HG03039 (cell line): ENCODE data around the gene APOL6.

Source experiments
- ATAC-seq: cut with Tn5 transposase; IDR thresholded peaks from one replicate; pipeline ENCODE4 v1.9.1; 2021; ENCODE audit warnings: mild to moderate bottlenecking, moderate library complexity; ENCODE audit not compliant: unreplicated experiment

Gene APOL6, protein sequence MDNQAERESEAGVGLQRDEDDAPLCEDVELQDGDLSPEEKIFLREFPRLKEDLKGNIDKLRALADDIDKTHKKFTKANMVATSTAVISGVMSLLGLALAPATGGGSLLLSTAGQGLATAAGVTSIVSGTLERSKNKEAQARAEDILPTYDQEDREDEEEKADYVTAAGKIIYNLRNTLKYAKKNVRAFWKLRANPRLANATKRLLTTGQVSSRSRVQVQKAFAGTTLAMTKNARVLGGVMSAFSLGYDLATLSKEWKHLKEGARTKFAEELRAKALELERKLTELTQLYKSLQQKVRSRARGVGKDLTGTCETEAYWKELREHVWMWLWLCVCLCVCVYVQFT

DNA sequence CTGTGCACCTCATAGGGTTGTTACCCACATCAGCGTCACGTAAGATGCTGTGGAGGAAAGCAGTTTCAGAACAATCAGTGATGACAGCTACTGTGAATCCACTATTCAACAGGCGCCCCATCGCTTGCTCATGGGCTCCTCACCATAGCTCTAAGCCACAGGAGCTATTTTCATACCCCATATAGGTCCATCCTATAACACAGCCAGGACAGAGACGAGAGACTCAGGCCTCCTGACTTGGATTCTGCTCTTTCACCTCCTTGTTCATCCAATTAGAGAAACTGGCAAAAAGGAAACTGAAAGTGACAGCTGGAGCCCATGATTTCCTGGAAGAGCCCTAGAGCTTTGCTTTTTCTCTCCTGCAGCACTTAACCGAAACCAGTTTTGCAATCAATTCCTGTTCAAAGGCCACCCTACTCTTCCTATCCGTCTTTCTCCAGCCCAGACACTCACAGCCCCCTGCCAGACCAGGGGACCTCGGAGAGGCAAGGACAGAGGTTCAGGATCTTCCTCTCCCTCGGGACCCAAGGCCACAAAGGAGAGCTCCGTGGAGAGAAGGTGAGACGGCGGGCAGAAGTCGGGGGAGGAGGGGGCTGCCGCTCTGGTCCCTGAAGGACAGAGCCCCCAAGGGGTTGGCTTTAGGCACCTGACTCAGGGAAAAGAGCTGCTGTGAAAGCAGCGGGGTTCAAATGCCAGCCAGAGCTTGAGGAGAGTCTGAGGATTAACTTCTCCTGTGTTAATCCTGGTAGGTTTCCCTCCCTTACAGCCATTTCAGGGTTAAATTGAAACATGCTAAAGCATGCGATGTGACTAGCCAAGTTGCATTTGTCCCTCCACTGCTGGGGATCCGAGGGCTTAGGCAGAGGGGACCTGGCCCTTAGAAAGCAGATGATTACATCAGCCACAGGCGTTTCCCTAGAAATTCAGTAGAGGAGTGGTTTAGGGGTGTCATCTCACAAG, at the start of gene APOL6:
TSS of gene APOL6 (plus strand) at position 381 of the 960 bp plus-strand sequence. CDS start 7,980 bp downstream, outside the sequence.
- no peak for ATAC-seq

DNA sequence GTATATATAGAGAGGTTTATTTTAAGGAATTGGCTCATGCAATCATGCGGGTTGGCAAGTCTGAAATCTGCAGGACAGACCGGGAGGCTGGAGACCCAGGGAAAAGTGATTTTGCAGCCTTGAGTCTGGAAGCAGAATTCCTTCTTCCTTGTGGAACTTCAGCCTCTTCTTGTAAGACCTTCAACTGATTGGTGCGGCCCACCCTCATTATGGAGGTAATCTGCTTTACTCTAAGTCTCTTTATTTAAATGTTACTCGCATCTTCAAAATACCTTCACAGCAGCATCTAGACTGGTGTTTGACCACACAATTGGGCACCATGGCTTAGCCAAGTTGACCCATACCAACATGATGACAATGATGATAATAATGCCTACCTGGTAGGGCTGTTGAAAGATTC, 48.9 kb upstream of the APOL6 start:
- ATAC-seq, result no peak

DNA sequence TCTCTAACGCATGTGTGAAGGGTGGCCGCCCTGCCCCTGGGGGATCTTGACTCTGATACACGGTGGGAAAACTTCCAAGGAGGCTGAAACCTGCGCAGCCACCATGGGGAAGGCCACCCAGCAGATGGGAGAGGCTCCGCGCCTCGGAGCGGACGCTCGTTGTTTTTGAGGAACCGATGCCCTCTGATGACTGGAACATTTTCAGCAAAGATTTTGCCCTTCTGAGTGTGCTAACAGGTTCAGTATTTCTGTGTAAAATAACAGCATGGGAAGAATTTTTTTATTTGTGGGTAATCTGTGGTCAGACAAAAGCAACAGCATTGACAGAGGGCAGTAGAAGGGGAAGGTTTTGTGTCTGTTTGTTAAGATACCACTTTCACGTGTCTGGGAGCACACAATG, 47.8 kb upstream of the APOL6 start:
- no peak for ATAC-seq

DNA sequence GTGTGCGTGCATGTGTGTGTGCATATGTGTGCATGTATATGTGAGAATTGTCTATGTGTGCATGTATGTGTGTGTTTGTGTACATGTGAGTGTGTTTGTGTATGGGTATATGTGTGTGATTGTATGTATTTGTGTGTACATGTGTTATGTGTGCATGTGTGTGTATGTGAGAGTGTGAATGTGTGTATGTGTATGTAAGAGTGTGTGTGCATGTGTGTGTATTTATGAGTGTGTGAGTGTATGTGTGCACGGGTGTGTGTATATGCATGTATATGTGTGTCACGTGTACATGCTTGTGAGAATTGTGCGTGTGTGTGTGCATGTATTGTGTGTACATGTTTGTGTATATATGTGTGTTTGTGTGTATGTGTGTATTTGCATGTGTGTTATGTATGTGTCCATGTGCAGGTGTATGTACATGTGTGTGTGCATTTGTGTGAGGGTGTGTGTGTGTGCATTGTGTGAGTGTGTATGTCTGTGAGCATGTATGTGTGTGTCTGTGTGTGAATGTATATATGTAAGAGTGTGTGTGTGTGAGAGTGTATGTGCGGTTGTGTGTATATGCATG, 47.1 kb upstream of the APOL6 start:
- no peak for ATAC-seq

DNA sequence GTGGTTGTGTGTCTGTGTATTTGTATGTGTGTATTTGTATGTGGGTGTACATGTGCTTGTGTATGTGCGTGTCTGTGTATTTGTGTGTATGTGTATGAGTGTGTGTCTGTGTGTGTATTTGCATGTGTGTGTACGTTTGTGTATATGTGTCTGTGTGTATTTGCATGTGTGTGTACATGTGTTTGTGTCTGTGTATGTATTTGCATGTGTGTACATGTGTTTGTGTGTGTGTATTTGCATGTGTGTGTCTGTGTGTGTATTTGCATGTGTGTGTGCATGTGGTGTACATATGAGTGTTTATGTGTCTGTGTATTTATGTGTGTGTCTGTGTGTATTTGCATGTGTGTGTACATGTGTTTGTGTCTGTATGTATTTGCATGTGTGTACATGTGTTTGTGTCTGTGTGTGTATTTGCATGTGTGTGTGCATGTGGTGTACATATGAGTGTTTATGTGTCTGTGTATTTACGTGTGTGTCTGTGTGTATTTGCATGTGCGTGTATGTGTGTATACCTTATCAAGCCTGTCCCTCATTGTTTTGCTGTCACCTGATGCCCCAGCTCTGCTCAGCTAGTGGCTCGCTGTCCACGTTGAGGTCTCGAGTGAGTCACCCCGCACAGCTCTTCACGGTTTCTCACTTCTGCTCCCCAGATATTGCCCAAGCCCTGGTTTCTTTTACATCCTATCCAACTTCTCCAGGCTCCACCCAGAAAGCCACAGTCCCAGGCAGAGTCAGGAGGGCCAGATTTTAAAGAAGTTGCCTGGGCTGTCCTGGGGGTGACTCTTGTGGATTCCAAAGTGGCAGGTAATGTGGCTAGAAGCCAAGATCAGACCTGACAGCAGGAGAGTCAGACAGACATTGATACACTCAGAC, 46.3 kb upstream of the APOL6 start:
- ATAC-seq, result no peak

DNA sequence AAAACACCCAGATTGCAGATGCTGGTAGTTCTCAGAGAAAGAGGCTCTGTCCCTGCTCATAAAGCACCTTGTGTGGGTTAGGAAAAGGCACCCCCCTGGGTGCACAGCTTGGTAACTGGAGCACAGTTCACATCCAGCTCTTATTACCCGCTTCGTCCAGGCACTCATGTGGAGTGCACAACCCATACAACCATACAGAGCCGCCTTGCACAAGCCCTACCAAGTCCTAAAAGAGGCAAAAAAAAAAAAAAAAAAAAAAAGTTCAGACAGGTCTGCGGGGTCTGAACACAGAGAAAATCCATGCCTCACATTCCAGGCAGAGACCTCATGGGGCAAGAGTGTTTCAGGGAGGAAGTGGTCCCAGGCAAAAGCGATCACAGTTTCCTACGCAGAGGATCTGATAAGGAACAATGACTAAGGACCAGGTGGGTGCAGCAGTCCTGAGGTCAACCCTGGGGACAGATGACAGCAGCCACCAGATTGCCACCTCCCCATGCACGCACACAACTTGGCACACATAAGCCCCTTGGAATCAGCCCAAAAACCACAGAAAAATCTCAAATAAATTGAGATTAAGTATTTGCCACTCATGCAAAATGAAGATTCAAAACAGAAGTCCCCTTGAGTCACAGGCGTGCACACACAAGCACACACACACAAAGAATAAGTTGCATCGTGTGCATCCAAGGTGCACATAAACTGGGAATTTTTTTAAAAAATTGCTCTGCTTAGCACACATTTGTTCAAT, 43.5 kb upstream of the APOL6 start:
- no peak for ATAC-seq

DNA sequence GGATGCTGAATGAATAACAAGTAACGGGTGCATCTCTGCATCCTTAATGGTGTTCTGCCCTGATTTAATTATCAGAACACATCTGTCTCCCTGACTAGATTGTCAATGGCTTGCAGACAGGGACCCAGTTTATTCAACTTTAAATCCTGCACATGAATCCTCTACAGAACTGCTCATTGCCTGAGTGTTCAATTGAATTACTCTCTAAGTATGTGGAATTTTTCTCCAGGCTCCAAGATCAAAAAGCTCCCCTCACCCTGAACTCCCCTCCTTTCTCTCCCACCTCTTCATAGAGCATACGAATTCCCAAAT, 42.9 kb upstream of the APOL6 start:
- ATAC-seq, result no peak

DNA sequence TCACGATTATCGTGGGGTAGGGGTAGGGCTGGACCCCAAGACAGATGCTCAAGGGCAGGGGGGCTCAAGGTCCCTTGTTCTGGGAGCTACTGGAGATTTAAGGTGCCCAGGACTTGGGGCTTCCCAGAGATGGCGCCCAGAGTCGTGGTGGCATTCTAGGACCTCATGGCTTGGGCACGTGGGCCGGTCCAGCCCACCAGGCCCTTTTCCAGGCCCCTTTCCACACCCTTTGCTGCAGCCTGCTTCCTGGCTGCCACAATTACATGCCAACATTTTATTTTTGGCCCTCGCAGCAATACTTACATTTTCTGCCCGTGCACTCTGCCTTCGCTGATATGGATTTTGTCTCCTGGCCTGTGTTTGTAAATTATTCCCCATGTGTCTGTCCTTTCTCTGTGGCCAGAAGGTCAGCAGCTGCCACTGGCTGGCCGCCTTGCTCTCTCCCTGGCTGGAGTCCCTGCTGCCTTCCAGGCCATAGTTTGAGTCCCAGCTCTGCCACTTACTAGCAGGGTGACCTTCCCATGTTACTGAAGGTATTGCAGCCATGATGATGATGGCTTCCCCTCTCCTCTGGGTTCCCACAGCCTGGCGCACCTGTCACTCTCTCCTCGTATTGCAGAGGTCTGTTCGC, 42.3 kb upstream of the APOL6 start:
- no peak for ATAC-seq

DNA sequence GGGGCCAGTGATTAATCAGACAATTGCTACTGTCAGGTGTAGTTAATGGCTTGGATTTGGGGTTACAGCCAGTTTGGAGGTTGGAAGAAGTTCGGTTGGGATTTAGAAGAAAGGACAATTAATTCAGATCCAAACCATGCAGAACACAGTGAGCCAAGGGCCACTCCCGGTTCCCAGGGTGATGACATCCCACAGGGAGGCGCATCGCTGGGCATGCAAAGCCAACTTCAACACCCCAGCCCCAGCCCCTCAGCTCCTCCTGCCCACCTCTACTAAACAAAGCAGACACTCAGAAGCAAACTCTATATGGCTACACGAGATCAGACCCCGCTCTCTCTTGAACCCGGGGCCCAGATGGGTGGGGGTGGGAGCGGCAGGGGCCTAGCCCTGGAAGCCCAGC, 41.3 kb upstream of the APOL6 start:
- no peak for ATAC-seq

DNA sequence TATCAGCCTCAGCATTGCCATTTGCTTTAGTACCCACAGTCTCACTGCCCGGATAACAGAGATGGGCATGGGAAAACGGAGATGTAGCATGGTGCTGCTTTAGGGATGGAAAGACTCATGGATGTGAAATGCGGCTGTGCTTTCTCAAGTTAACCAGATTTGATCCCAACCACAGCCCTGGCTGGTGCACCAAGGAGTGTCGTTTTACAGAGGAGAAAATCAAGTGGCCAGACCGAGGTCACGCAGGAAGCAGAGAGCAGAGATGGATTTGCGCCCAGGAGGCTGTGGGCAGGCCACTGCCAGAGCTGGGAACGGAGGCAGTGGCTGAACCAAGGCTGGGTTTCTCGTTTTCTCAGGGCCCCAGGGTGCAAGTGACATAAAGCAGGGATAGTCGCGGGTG, 40.2 kb upstream of the APOL6 start:
- no peak for ATAC-seq

DNA sequence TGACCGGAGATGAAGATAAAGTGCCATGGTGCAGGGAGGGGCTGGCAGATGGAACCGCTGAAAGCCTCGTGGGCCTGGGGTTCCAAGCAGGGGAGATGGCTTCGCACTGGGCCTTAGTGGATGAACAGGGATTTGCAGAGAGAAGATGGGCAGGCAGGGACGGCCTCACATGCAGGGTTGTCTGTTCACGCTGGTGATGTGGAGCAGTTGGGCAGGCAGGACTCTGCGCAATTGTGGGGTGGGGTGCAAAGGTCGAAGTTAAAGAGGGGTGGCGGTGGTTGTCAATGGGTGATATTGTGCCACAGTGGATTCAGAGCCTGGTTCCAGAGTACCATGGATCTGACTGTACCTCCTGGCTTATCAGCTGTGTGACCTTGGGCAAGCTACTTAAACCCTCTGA, 39.0 kb upstream of the APOL6 start:
- no peak for ATAC-seq

DNA sequence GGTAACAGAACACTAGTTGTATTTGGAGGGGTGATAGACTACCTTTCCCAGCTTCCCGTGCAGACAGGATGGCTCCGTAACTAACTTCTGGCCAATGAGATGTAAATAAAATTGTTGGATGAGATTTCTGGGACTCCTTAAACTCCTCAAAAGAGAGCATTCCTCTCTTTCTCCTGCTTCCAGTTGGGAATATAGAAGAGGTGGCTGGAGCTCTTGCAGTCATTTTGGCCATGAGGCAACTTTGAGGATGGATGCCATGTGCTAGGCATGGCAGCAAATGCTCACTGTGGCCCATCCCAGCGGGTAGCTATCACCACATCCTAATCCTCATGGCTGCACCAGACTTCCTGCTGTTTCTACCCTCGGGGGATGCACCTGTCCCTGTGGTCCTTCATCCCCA, 38.5 kb upstream of the APOL6 start:
- ATAC-seq, result no peak

DNA sequence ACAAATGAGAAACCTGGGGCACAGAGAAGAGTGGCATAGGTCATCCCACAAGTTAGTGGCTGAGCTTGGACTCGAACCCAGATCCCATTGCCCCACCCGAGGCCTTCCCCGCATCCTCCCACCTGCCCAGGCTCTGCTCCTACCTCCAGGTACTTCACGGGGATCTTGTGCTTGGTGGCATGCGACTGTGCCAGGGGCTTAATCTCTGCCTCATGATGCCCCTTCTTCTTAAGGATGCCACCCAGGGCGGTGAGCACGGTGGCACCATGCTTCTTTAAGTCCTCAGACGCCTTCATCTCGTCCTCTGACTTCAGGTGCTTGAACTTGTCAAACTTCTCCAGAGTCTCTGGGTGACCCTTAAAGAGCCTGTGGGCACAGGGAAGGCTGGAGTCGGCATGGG, 37.5 kb upstream of the APOL6 start:
- ATAC-seq, result no peak

DNA sequence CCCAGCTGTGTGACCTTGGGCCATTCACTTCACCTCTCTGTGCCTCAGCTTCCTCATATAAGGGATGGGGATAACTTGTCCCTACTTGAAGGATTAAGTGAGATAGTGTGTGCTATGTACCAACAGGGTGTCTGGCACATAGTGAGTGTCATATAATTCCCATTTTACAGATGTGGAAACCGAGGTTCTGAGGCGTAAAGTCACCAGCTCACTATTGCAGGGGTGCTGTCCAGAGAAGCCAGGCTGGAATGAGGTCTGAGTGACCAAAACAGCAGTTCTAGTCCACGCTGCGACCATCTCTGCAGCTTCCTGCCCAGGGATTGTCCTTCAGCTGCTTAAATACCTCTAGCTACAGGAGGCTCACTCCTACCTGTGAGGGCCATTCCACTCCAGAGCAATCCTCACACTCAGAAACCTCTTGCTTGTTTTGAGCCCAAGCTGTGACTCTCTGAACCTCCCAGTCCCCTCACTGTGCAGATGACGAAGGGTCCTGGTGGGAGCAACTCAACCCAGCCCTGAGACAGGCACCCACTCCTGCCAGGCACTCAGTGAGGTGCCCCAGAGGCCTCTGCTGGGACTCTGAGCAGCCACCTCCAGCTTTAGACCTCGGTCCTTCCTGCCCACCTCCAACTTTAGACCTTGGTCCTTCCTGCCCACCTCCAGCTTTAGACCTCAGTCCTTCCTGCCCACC, 36.9 kb upstream of the APOL6 start:
- no peak for ATAC-seq

DNA sequence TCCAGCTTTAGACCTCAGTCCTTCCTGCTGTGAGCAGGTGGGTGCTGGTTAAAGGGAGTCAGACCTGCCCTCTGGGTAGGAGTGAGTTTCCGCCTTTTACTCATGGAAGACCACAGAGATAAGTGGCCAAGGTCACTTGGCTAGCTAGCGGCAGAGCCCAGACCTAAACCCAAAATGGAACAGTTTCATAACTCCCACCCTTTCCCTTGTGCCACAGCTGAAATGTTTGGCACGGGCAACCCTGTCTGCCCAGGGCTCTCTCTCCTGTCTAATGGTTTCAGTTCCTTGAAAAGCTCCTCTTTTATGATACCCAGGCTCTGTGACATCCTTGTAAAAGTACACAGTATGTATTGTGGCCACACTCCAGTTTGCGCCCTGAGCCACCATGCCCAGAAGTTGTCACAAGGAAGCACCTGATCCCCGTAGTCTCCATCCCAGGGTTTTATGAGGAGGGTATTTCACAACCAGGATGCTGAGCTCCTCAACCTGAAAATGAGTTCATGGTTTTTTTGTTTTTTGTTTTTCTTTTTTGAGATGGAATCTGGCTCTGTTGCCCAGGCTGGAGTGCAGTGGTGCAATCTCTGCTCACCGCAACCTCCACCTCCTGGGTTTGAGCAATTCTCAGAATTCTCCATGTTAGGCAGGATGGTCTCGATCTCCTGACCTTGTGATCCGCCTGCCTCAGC, 36.2 kb upstream of the APOL6 start:
- ATAC-seq, result no peak

DNA sequence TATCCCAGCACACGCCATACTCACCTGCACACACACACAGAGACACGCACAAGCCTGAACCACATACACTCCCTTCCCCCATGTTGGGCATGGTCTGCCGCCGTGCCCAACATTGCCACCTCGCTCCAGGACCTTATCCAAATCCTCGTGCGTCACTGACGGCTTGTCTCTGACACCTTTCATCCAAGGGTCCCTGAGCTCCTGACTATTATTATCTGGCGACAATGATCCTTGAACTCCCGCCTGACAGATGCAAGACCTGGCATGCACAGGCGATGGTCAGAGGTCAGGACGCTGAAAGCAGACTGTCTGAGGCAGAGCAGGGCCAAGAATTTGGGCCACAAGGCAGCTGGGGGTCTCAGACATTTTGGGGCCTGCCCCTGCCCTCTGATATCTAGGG, 35.3 kb upstream of the APOL6 start:
- ATAC-seq, result no peak

DNA sequence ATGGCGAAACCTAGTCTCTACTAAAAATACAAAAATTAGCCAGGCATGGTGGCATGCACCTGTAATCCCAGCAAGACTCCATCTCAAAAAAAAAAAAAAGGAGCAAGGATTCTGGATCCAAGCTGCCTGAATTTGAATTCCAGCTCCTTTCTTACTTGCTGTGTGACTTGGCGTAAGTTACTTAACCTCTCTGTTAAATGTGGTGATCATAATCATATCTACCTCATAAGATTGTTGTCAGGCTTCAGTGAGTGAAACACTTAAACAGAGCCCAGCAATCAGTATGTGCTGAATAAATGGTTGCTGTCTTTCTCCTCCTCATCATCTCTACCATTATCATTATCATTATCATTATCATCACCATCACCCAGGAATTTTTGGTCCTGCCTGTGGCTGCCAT, 33.8 kb upstream of the APOL6 start:
- ATAC-seq, result no peak

DNA sequence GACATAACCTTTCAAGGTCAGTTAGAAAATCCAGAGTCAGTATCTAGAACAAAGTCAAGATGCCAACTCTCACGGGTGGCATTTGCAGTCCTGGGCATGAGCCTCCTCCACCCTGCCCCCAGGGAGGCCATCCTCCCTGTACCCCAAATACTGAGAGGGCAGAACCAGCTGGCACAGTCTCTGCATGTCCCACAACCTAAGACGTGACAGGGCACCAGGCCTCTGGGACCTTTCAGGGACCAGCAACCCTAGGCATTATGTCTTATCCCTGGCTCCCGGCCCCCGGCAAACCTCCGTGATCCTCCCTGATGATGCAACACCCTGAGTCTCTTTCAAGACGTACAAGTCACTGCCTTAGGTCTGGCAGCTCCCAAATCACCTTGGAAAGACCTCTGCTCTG, 33.1 kb upstream of the APOL6 start:
- no peak for ATAC-seq

DNA sequence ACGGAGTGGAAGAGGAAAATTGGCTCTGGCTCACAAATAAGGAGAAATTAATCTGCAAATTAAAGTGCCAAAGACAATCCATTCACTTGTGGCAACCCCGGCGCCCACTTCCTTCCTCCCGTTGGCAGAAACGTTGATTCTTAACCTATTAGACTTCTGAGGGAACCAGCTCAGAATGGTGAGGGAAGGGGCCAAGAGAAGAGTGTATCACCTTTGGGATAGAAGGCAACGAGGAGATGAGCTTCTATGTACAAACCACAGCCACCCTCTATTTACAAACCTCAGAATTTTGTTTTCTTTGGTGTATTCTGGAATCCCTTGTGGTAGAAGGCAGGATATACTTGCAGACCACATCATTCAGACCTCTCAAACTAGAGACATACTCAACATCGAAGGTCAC, 32.2 kb upstream of the APOL6 start:
- ATAC-seq, result no peak
